HG02678 (cell line): ENCODE measurements around the gene CLVS2.

Experiments used
- ATAC-seq: cut with Tn5 transposase; IDR thresholded peaks from one replicate; pipeline ENCODE4 v1.9.1; 2021; ENCODE audit warnings: mild to moderate bottlenecking, moderate library complexity; ENCODE audit not compliant: unreplicated experiment

CLVS2 gene

DNA sequence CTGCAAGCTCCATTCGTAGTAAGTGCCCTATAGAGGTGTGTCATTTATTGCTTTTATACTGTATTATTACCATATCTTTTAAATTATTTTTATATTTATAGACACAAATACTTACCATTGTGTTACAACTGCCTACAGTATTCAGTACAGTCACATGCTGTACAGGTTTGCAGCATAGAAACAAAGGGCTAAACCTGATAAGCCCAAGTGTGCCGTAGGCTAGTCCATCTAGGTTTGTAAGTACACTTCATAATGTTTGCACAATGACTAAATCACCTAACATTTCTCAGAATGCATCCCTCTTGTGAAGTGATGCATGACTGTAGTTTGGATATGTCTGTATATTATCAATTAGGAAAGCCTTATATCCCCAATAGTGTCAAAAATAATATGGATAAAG is 122.8 kb downstream of the CLVS2 start:
- no peak for ATAC-seq
